Heart left ventricle (tissue), 16 donors: ENCODE measurements around the gene CRELD2. TPM values are rescaled to one million over a fixed set of nuclear protein-coding genes. Genes with fewer than 3 reads are reported as not detected.

ENCODE experiments used
- ATAC-seq, 4 donors: fragments of 200-7000 bp; cut with Tn5 transposase; one replicate each; pipeline ENCODE4 v1.9.1; 2020 to 2022; ENCODE audit warnings: moderate library complexity in 4 of 4, mild to moderate bottlenecking in 3 of 4, moderate number of reproducible peaks in 1 of 4
- DNase-seq, 5 donors: peaks; one replicate each; pipeline ENCODE4 v3.0.0-alpha.2; 2020
- H3K27ac ChIP-seq, 12 donors: fragments of 200-600 bp; sonication (generic) in 4 of 12; one replicate each; pipeline versions ENCODE4 v1.5.0 to v1.8.0; 2016 to 2022; ENCODE audit warnings: mild to moderate bottlenecking in 2 of 12
- H3K27me3 ChIP-seq, 9 donors: fragments of 200-600 bp; sonication (generic) in 2 of 9; one replicate each; pipeline versions ENCODE4 v1.5.1 to v1.8.0; 2016 to 2022; ENCODE audit warnings: mild to moderate bottlenecking in 3 of 9
- H3K36me3 ChIP-seq, 9 donors: fragments of 200-600 bp; sonication (generic) in 2 of 9; one replicate each; pipeline versions ENCODE4 v1.5.0 to v1.8.0; 2018 to 2022; ENCODE audit warnings: mild to moderate bottlenecking in 2 of 9
- H3K4me1 ChIP-seq, 12 donors: fragments of 200-600 bp; sonication (generic) in 4 of 12; one replicate each; pipeline versions ENCODE4 v1.5.0 to v1.8.0; 2016 to 2022; ENCODE audit warnings: mild to moderate bottlenecking in 3 of 12
- H3K4me3 ChIP-seq, 12 donors: fragments of 200-600 bp; sonication (generic) in 4 of 12; one replicate each; pipeline versions ENCODE4 v1.5.0 to v1.8.0; 2017 to 2022; ENCODE audit warnings: mild to moderate bottlenecking in 9 of 12, moderate library complexity in 4 of 12
- H3K9me3 ChIP-seq, 12 donors: fragments of 200-600 bp; sonication (generic) in 4 of 12; one replicate each; pipeline versions ENCODE4 v1.5.0 to v1.8.0; 2016 to 2022; ENCODE audit warnings: mild to moderate bottlenecking in 1 of 12
- POLR2A ChIP-seq, 2 donors: fragments of 450-650 bp; IDR thresholded peaks; one replicate each; pipeline ENCODE4 v1.6.1; 2017; ENCODE audit warnings: antibody characterized with exemption in 2 of 2, mild to moderate bottlenecking in 2 of 2, moderate library complexity in 2 of 2
- WGBS, 4 donors: extraction: QIAGEN DNeasy Blood & Tissue Kit in 2 of 4; methylation state at CpG; one replicate each; pipeline versions ENCODE4 v1.1.5 to v1.1.7; 2013 to 2018; 5-methylcytosine and 5-hydroxymethylcytosine counted together
- intact Hi-C, 10 donors: fragments of 100-400 bp; cut with DNase I; formaldehyde crosslinking; loops; one replicate each; pipeline versions ENCODE4 v1.11.1 to v1.14.2; 2022
- polyA plus RNA-seq, 2 donors: library from polyadenylated mRNA; stranded (reverse); fragments of 200-250 nt; gene quantifications; one replicate each; pipeline ENCODE4 v1.2.3, GENCODE V29; 2013
- total RNA-seq, 9 donors: library from RNA; depleted of rRNA in 2 of 9; stranded (reverse); fragments of >200 nt in 2 of 9; fragmentation: NEBNext Ultra II Directional in 3 of 9; extraction: Animal tissue kit (Norgen Biotek cat#: 25700) in 3 of 9; gene quantifications; one replicate each; pipeline versions ENCODE4 v1.1.0 to v1.2.4, GENCODE V29; 2016 to 2023
- TF ChIP-seq, protein P1 (sequence below), 12 donors: fragments of 200-600 bp; sonication (generic) in 4 of 12; IDR thresholded peaks; one replicate each; pipeline versions ENCODE4 v1.5.0 to v1.8.0; 2018 to 2022; ENCODE audit warnings: antibody characterized with exemption in 12 of 12, mild to moderate bottlenecking in 5 of 12
- donor health status: ischemic (EF 13 %, LVEDD 7.1; RV severe dilation, severe dysfunction).
- donor health status: healthy with polysubstance abuse.
- donor health status: DM: no; HTN: yes; CAD: no.
- donor health status: DM: no; HTN: no; CAD: no.
- donor health status: ischemic (EF 25% LVEDD 6.9; RV normal size, moderate dysfunction).
- donor health status: ischemic (EF 25% LVEDD 5.7; RV mildly dilated, moderate dysfunction).
- donor health status: healthy.
- donor health status: DM: yes; HTN: yes; CAD: no.
- donor health status: ischemic (EF 35%, LVEDD 5.7; RV mildly dilated, moderate dysfunction).
- donor health status: nonischemic (EF 11% LVEDD 7.7; RV severe dilation, severe dysfunction).
- donor health status: DM: yes; HTN: yes; CAD: no.
- donor health status: PGD.
- donor health status: ischemic (EF 29% LVEDD 5.4; RV normal size, mild dysfunction).
- donor health status: nonischemic (EF 23%, LVEDD 6.1; RV moderate dilation, normal function).

Gene CRELD2
- total and polyA plus RNA-seq, 11 donors = 15.0 to 70.3 (median 21.6) TPM

DNA sequence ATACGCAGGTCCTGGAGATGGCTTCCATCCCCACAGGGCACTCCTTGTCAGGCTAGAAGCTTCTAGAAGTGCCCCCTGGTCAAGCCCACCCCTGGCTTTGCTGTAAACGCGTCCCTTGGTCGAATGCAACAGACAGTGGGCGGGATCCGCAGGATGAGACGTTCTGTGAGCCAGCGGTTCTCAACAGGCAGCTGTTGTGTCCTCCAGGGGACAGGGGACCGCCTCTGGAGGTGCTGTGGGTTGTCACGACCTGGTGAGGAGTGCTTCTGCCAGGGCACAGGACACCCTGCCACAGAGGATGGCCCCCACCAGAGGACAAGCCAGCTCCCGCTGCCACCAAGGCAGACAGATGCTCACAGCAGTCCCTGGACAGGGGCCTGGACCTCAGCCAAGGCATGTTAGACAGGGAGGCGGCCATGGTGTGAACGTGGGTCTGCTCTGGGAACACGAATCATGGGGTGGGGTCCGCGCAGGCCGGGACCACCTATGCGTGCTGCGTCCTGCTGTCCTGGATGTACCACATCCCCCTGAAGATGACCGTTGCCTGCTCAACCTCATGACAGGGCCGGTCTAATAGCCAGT lies 11.7 kb downstream of the CRELD2 start:
- WGBS, 4 donors = 49 to 73% (median 64%) methylated on average over 10 to 21 of the region's 21 CpGs
- no peak overlapping the region for H3K27ac ChIP-seq
- DNase-seq (no peak), ATAC-seq (no peak)
- TF ChIP-seq POLR2A (IDR thresholded peaks at IDR 0.05) = no peak
- TF ChIP-seq, protein P1, sequence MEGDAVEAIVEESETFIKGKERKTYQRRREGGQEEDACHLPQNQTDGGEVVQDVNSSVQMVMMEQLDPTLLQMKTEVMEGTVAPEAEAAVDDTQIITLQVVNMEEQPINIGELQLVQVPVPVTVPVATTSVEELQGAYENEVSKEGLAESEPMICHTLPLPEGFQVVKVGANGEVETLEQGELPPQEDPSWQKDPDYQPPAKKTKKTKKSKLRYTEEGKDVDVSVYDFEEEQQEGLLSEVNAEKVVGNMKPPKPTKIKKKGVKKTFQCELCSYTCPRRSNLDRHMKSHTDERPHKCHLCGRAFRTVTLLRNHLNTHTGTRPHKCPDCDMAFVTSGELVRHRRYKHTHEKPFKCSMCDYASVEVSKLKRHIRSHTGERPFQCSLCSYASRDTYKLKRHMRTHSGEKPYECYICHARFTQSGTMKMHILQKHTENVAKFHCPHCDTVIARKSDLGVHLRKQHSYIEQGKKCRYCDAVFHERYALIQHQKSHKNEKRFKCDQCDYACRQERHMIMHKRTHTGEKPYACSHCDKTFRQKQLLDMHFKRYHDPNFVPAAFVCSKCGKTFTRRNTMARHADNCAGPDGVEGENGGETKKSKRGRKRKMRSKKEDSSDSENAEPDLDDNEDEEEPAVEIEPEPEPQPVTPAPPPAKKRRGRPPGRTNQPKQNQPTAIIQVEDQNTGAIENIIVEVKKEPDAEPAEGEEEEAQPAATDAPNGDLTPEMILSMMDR (IDR thresholded peaks at IDR 0.05) = no peak
- no peak overlapping the region for H3K4me3 ChIP-seq
- H3K36me3 ChIP-seq = peaks cover 0 to 11% (median 6%) of the 10 kb centered on the region in 9 donors
- H3K4me1 ChIP-seq = peaks cover 7 to 60% (median 42%) of the 10 kb centered on the region in 12 donors
- H3K9me3 ChIP-seq = no peaks in the 10 kb centered on the region
- intact Hi-C loops = loop anchor here (1.0 to 10.0 kb wide), 15 partner anchors 31 to 277 kb away; partner anchors contain the start of genes TRABD (in 2 of the 10) and PIM3 (in 1 of the 10)
- H3K27me3 ChIP-seq = peaks cover 0 to 9% (median 5%) of the 10 kb centered on the region in 9 donors

DNA sequence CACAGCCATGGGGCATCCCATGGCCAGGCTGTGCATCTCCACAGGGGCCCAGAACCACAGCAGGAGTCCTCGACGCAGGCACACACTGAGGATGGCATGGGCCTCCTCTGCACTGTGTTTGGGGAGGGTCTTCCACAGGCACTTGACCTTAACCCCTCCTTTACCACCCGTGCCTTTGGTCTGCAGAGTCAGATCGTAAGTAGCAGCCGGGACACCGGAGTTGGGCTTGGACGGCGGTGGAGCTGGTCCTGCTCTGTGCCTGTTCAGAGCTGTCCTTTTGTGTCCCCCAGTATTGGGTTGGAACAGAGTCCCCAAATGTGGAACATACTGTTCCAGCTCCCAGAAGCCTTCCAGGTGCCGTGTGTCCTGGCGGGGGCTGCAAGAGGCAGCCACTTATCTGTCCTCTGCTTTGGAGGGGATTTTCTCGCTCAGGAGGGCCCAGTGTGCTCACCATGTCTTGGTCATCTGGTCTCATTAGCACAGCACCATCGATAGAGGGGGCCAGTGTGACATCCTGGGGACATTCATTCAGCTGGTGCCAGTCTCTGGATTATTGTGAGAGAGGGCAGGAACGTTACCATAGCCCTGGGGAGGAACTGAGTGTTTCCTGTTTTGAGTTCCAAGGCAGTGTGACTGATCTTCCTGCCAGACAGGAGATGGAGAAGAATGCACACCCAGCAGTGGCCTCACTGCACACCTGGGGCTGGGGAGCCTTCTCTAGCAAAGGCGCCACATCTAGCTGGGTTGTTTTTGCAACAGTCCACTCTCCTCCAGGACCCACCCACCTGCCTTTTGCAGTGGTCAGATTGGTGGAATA lies 12.4 kb downstream of the CRELD2 start:
- peak in 4 of 5 donors; percentile 75 to 81 (median 78) for DNase-seq
- WGBS, 4 donors = 34 to 44% (median 42%) methylated on average over 6 to 14 of the region's 14 CpGs
- H3K9me3 ChIP-seq = no peaks in the 10 kb centered on the region
- ATAC-seq = peak; percentile 26 to 71 (median 49)
- intact Hi-C loops = loop anchor here in 9 of 10 donors (1.0 to 10.0 kb wide), 11 partner anchors 30 to 276 kb away; partner anchors contain the start of genes PIM3 (in 1 of the 9) and TRABD (in 1 of the 9)
- no peak overlapping the region for H3K4me3 ChIP-seq
- peaks cover 0 to 6% (median 2%) of the 10 kb centered on the region in 9 donors for H3K36me3 ChIP-seq
- TF ChIP-seq POLR2A (IDR thresholded peaks at IDR 0.05) = no peak
- TF ChIP-seq, protein P1 (IDR thresholded peaks at IDR 0.05) = peak; percentile 67 to 86 (median 72)
- peaks cover 0 to 9% (median 5%) of the 10 kb centered on the region in 9 donors for H3K27me3 ChIP-seq
- peak overlapping the region in 9 of 12 donors; percentile 4 to 69 (median 32) for H3K27ac ChIP-seq
- peaks cover 7 to 60% (median 42%) of the 10 kb centered on the region in 12 donors for H3K4me1 ChIP-seq

DNA sequence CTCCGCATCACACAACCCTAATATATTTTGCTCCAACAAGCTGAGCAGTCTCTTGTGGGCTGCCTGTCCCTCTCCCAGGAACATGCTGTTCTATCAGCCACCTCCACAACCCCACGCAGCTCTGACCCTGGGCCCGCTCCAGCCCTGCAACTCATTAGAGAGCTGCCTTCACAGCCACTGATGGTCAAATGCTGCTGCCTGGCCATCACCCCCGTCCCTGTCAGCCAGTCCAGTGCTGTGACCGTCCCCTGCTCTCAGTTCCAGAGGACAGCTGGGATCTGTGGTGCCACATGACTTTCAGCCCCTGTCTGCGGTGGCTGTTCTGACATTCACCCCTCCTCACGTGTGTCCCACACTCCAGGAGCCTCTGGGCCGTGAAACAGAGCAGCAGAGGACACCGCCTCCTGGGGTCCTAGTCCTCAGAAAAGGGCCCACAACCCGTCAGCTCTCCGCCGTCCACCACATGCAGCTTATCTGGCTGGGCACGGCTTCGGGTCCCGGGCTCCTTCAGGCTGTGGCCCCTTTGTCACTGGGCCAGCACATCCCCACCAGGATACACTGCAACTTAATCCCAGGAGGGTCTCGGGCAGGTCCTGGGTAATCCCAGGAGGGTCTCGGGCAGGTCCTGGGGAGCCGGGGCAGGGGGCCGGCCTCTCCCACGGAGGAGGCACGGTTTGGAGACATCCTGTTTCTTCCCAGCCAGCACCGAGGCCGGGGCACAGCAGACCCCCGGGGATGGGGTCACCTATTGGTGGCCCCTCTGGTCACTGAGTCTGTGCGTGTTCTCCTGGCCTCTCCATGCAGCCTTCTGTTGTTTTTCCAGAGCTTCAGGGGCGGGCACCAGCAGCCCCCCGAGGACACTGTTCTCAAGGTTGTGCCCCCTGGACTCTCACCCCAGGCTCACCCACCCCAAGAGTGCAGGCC lies 15.1 kb downstream of the CRELD2 start:
- peak overlapping the region; percentile 91 to 99 (median 95) for H3K27ac ChIP-seq
- ATAC-seq (peak; percentile 2 to 53 (median 21)), DNase-seq (peak in 4 of 5 donors; percentile 60 to 82 (median 76))
- H3K9me3 ChIP-seq = no peaks in the 10 kb centered on the region
- 49 to 58% (median 52%) methylated on average over 16 to 27 of the region's 27 CpGs for WGBS, 4 donors
- H3K36me3 ChIP-seq = no peaks in the 10 kb centered on the region
- intact Hi-C loops = loop anchor here in 7 of 10 donors (5.0 to 10.0 kb wide), 7 partner anchors 34 to 274 kb away; partner anchors contain the start of gene TRABD (in 1 of the 7)
- H3K27me3 ChIP-seq = peaks cover 0 to 9% (median 5%) of the 10 kb centered on the region in 9 donors
- TF ChIP-seq, protein P1 (IDR thresholded peaks at IDR 0.05) = no peak
- TF ChIP-seq POLR2A (IDR thresholded peaks at IDR 0.05) = peak in 1 of 2 donors; percentile 58
- peaks cover 19 to 87% (median 67%) of the 10 kb centered on the region in 12 donors for H3K4me1 ChIP-seq
- peak overlapping the region in 4 of 12 donors; percentile 0 to 70 (median 54) for H3K4me3 ChIP-seq
